HG03521 (cell line): Measurements from ENCODE around the gene TAF10.

Experiments used
- ATAC-seq: cut with Tn5 transposase; IDR thresholded peaks from one replicate; pipeline ENCODE4 v1.9.1; 2021; ENCODE audit warnings: mild to moderate bottlenecking, moderate library complexity; ENCODE audit not compliant: unreplicated experiment

TAF10 gene

GRCh38 chr11:6561288-6561687 is 50.7 kb downstream of the TAF10 start:
- ATAC-seq, result no peak
